ENCODE results near the gene TK2.

- TF ChIP-seq CTCF (IDR thresholded peaks at IDR 0.05 in 8 of 11, conservative IDR thresholded peaks at IDR 0.05 in 3 of 11) (no peak), POLR2AphosphoS5 (IDR thresholded peaks at IDR 0.05) (no peak), POLR2A (IDR thresholded peaks at IDR 0.05) (no peak)
Observed at GRCh38 chr16:66538910-66539309, 11.0 kb downstream of the TK2 start.
